ENCODE measurements around the gene CAPN1. TPM values are rescaled to one million over a fixed set of nuclear protein-coding genes. Genes with fewer than 3 reads are reported as not detected.

CAPN1 gene
- total RNA-seq, 4 donors from 2014 or later, result 100 to 196 (median 156) TPM

- no peak overlapping the region for H3K27ac ChIP-seq
- H3K36me3 ChIP-seq, result peaks cover 0 to under 1% of the 10 kb centered on the region in 2 donors
- H3K4me3 ChIP-seq, result no peak overlapping the region
- TF ChIP-seq EP300 (IDR thresholded peaks at IDR 0.05), result no peak
- no peak for TF ChIP-seq POLR2A (IDR thresholded peaks at IDR 0.05)
- TF ChIP-seq, protein P1, sequence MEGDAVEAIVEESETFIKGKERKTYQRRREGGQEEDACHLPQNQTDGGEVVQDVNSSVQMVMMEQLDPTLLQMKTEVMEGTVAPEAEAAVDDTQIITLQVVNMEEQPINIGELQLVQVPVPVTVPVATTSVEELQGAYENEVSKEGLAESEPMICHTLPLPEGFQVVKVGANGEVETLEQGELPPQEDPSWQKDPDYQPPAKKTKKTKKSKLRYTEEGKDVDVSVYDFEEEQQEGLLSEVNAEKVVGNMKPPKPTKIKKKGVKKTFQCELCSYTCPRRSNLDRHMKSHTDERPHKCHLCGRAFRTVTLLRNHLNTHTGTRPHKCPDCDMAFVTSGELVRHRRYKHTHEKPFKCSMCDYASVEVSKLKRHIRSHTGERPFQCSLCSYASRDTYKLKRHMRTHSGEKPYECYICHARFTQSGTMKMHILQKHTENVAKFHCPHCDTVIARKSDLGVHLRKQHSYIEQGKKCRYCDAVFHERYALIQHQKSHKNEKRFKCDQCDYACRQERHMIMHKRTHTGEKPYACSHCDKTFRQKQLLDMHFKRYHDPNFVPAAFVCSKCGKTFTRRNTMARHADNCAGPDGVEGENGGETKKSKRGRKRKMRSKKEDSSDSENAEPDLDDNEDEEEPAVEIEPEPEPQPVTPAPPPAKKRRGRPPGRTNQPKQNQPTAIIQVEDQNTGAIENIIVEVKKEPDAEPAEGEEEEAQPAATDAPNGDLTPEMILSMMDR (IDR thresholded peaks at IDR 0.05), result no peak
- TF ChIP-seq POLR2AphosphoS5 (IDR thresholded peaks at IDR 0.05), result no peak
- H3K4me1 ChIP-seq, result peaks cover 4 to 22% (median 9%) of the 10 kb centered on the region in 3 donors
- WGBS, 2 donors (ENCODE audit: low coverage in 1 of 2), result 91 to 97% methylated on average over 10 to 11 of the region's 17 CpGs
- no peaks in the 10 kb centered on the region for H3K9me3 ChIP-seq
- no peaks in the 10 kb centered on the region for H3K27me3 ChIP-seq
- no peak for ATAC-seq
Observed at GRCh38 chr11:65260302-65260701, 78.6 kb downstream of the CAPN1 start.

DNA sequence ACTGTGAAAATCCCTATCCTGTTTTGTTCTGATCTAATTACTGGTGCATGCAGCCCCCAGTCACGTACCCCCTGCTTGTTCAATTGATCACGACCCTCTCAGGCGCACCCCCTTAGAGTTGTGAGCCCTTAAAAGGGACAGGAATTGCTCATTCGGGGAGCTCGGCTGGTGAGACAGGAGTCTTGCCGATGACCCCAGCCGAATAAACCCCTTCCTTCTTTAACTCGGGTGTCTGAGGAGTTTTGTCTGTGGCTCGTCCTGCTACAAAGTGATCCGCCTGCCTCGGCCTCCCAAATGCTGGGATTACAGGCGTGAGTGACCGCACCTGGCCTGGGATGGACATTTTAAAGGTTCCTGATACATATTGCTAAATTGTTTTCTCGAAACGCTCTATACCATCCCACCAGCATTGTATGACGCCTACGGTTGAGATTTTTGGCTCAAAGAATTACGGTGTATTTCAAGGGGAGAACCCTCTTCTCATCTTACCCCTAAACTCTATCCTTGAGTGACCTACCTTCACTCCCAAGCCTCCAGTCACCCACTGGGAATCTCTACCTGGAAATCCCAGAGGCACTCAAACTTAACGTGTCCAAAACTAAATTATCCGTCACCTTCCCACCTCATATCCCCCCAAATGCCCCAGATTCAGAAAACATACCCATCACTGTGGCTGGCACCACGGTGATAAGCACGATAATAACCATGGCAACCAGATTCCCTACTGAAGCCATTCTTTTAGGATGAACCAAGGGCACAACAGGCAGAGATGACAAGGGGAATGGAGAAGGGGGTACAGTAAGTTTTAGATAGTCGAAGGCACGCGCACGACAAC lies 79.2 kb downstream of the CAPN1 start:
- Histone ChIP-seq H3K9me3 (no peaks in the 10 kb centered on the region), H3K36me3 (peaks cover 0 to 7% of the 10 kb centered on the region in 2 donors), H3K27me3 (no peaks in the 10 kb centered on the region), H3K27ac (peak overlapping the region; percentile 78 to 95 (median 92)), H3K4me3 (peak overlapping the region; percentile 74 to 76), H3K4me1 (peaks cover 4 to 22% (median 9%) of the 10 kb centered on the region in 3 donors)
- 48 to 60% methylated on average over 18 to 22 of the region's 26 CpGs for WGBS, 2 donors (ENCODE audit: low coverage in 1 of 2)
- TF ChIP-seq POLR2AphosphoS5 (IDR thresholded peaks at IDR 0.05) (no peak), POLR2A (IDR thresholded peaks at IDR 0.05) (no peak), EP300 (IDR thresholded peaks at IDR 0.05) (no peak)
- TF ChIP-seq, protein P1 (IDR thresholded peaks at IDR 0.05), result no peak
- ATAC-seq, result no peak

Small RNAs within 50 kb of the gene (small RNA-seq; reads per million reads assigned to genes)
- 0 reads per million in 4 donors for gene HIGD1AP10
- gene PDCL2P2, result 0 reads per million in 4 donors
- gene RNU2-23P, result 0 to 0.09 (median 0) reads per million in 4 donors

Other genes starting within 250 kb of the CAPN1 start
- gene GPHA2, start 246.0 kb upstream of the CAPN1 start, total RNA-seq, result not detected
- gene MAJIN, start 209.8 kb upstream of the CAPN1 start, total RNA-seq, result not detected
- gene BATF2, start 185.0 kb upstream of the CAPN1 start, total RNA-seq, result 1 to 10 TPM; 1.5 to 3.4 (median 1.6) TPM
- gene ARL2, start 167.8 kb upstream of the CAPN1 start, total RNA-seq, result 100 to 1,000 TPM; 158 to 220 (median 179) TPM
- 10 to 100 TPM; 23.6 to 42.5 (median 30.1) TPM for gene SNX15, start 154.5 kb upstream of the CAPN1 start, total RNA-seq
- gene SAC3D1, start 140.7 kb upstream of the CAPN1 start, total RNA-seq, result 10 to 100 TPM in 3 of 4 donors, 1 to 10 TPM in 1; 4.7 to 13.6 (median 12.7) TPM
- gene NAALADL1, start 123.4 kb upstream of the CAPN1 start, total RNA-seq, result 10 to 100 TPM; 21.8 to 38.5 (median 29.0) TPM
- gene CDCA5, start 97.9 kb upstream of the CAPN1 start, total RNA-seq, result 1 to 10 TPM in 2 of 4 donors, under 1 TPM in 2; 0.78 to 1.7 (median 0.99) TPM
- 10 to 100 TPM; 26.3 to 43.9 (median 33.3) TPM for gene ZFPL1, start 97.7 kb upstream of the CAPN1 start, total RNA-seq
- 100 to 1,000 TPM; 374 to 526 (median 407) TPM for gene VPS51, start 85.7 kb upstream of the CAPN1 start, total RNA-seq
- 10 to 100 TPM in 3 of 4 donors, 1 to 10 TPM in 1; 7.1 to 25.2 (median 18.3) TPM for gene TM7SF2, start 70.1 kb upstream of the CAPN1 start, total RNA-seq
- gene ZNHIT2, start 64.2 kb upstream of the CAPN1 start, total RNA-seq, result 10 to 100 TPM; 13.6 to 19.1 (median 15.4) TPM
- gene FAU, start 59.8 kb upstream of the CAPN1 start, total RNA-seq, result 100 to 1,000 TPM; 464 to 971 (median 566) TPM
- gene MRPL49, start 59.6 kb upstream of the CAPN1 start, total RNA-seq, result 100 to 1,000 TPM in 1 of 4 donors, 10 to 100 TPM in 3; 83.9 to 114 (median 94.1) TPM
- gene SYVN1, start 47.4 kb upstream of the CAPN1 start, total RNA-seq, result 10 to 100 TPM; 19.0 to 38.7 (median 26.0) TPM
- not detected for gene SPDYC, start 11.7 kb upstream of the CAPN1 start, total RNA-seq
- 10 to 100 TPM in 2 of 4 donors, 1 to 10 TPM in 2; 7.7 to 18.5 (median 13.2) TPM for gene POLA2, start 80.0 kb downstream of the CAPN1 start, total RNA-seq
- 10 to 100 TPM; 26.3 to 63.4 (median 42.8) TPM for gene CDC42EP2, start 132.9 kb downstream of the CAPN1 start, total RNA-seq
- gene DPF2, start 151.9 kb downstream of the CAPN1 start, total RNA-seq, result 10 to 100 TPM; 42.5 to 72.7 (median 62.1) TPM
- gene TIGD3, start 172.8 kb downstream of the CAPN1 start, total RNA-seq, result under 1 TPM in 2 of 4 donors, not detected in 2; 0.27 to 0.67 TPM
- 10 to 100 TPM in 1 of 4 donors, 1 to 10 TPM in 3; 3.7 to 11.5 (median 7.5) TPM for gene SLC25A45, start 200.7 kb downstream of the CAPN1 start, total RNA-seq
- gene FRMD8, start 204.7 kb downstream of the CAPN1 start, total RNA-seq, result 10 to 100 TPM; 19.9 to 31.5 (median 21.3) TPM
- gene NEAT1, start 240.9 kb downstream of the CAPN1 start, total RNA-seq, result 100 to 1,000 TPM in 2 of 4 donors, 10 to 100 TPM in 2; 21.0 to 341 (median 183) TPM